Lower leg skin (tissue), 3 donors: ENCODE results near the gene PDK4.

ENCODE experiments used
- POLR2A ChIP-seq, 2 donors: fragments of 450-650 bp; IDR thresholded peaks; one replicate each; pipeline ENCODE4 v1.6.1; 2016 to 2017; ENCODE audit warnings: antibody characterized with exemption in 2 of 2, mild to moderate bottlenecking in 1 of 2, moderate library complexity in 1 of 2
- TF ChIP-seq, protein P1 (sequence below), 3 donors: fragments of 450-650 bp; IDR thresholded peaks; one replicate each; pipeline ENCODE4 v1.5.1; 2016; ENCODE audit warnings: antibody characterized with exemption in 3 of 3, mild to moderate bottlenecking in 3 of 3, moderate library complexity in 2 of 3

DNA sequence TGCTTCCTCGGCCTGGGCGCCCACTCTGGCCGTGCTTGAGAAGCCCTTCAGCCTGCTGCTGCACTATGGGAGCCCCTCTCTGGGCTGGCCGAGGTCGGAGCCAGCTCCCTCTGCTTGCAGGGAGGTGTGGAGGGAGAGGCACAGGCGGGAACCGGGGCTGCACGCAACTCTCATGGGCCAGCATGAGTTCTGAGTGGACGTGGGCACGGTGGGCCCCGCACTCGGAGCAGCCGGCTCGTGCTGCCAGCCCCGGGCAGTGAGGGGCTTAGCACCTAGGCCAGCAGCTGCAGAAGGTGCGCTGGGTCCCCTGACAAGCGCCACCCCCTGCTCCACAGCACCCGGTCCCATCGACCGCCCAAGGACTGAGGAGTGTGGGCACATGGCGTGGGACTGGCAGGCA, 9.0 kb upstream of the PDK4 start:
- TF ChIP-seq, protein P1, sequence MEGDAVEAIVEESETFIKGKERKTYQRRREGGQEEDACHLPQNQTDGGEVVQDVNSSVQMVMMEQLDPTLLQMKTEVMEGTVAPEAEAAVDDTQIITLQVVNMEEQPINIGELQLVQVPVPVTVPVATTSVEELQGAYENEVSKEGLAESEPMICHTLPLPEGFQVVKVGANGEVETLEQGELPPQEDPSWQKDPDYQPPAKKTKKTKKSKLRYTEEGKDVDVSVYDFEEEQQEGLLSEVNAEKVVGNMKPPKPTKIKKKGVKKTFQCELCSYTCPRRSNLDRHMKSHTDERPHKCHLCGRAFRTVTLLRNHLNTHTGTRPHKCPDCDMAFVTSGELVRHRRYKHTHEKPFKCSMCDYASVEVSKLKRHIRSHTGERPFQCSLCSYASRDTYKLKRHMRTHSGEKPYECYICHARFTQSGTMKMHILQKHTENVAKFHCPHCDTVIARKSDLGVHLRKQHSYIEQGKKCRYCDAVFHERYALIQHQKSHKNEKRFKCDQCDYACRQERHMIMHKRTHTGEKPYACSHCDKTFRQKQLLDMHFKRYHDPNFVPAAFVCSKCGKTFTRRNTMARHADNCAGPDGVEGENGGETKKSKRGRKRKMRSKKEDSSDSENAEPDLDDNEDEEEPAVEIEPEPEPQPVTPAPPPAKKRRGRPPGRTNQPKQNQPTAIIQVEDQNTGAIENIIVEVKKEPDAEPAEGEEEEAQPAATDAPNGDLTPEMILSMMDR (IDR thresholded peaks at IDR 0.05), result no peak
- TF ChIP-seq POLR2A (IDR thresholded peaks at IDR 0.05), result no peak
